ENCODE measurements around the gene CDC37.
"Not testable (repeated sequence)": the region's sequence is repeated elsewhere in the genome, so short reads cannot be mapped to it uniquely, and the experiment has no call there.

Gene CDC37

GRCh38 chr19:10416083-10416379, 12.7 kb upstream of the CDC37 start:
- H3K4me3 ChIP-seq (ENCODE audit: low read depth, low read length) = peak overlapping the region; percentile 68
- TF ChIP-seq CTCF (conservative IDR thresholded peaks at IDR 0.05; ENCODE audit: low read depth, low read length) = no peak
- no peak for DNase-seq (ENCODE audit: low read depth)

GRCh38 chr19:10412257-10412977, 9.1 kb upstream of the CDC37 start:
- DNase-seq (ENCODE audit: low read depth) = no peak
- H3K4me3 ChIP-seq (ENCODE audit: low read depth, low read length) = no peak overlapping the region

GRCh38 chr19:10411224-10411623, 7.9 kb upstream of the CDC37 start:
- not testable (repeated sequence) for H3K4me3 ChIP-seq (ENCODE audit: low read depth, low read length); DNase-seq (ENCODE audit: low read depth)

More at GRCh38 chr19:10412257-10412977, 9.1 kb upstream of the CDC37 start:
- no peak for TF ChIP-seq CTCF (conservative IDR thresholded peaks at IDR 0.05; ENCODE audit: low read depth, low read length)

- H3K4me3 ChIP-seq (ENCODE audit: low read depth, low read length) = no peak overlapping the region
- no peak for TF ChIP-seq CTCF (conservative IDR thresholded peaks at IDR 0.05; ENCODE audit: low read depth, low read length)
- DNase-seq (ENCODE audit: low read depth) = no peak
Measured at GRCh38 chr19:10408511-10409283, 5.4 kb upstream of the CDC37 start.

GRCh38 chr19:10407096-10407495, 3.8 kb upstream of the CDC37 start:
- H3K4me3 ChIP-seq (ENCODE audit: low read depth, low read length) = no peak overlapping the region
- no peak for TF ChIP-seq CTCF (conservative IDR thresholded peaks at IDR 0.05; ENCODE audit: low read depth, low read length)

GRCh38 chr19:10406191-10406590, 2.8 kb upstream of the CDC37 start:
- no peak for DNase-seq (ENCODE audit: low read depth)
- no peak overlapping the region for H3K4me3 ChIP-seq (ENCODE audit: low read depth, low read length)
- no peak for TF ChIP-seq CTCF (conservative IDR thresholded peaks at IDR 0.05; ENCODE audit: low read depth, low read length)

More at GRCh38 chr19:10407096-10407495, 3.8 kb upstream of the CDC37 start:
- DNase-seq (ENCODE audit: low read depth) = no peak

GRCh38 chr19:10404888-10405820, 1.8 kb upstream of the CDC37 start:
- DNase-seq (ENCODE audit: low read depth) = peak; percentile 38
- TF ChIP-seq CTCF (conservative IDR thresholded peaks at IDR 0.05; ENCODE audit: low read depth, low read length) = no peak
- H3K4me3 ChIP-seq (ENCODE audit: low read depth, low read length) = peak overlapping the region; percentile 98

Data from choroid plexus epithelial cell (primary cell).